ENCODE measurements around the gene LRSAM1. TPM values are rescaled to one million over a fixed set of nuclear protein-coding genes. Genes with fewer than 3 reads are reported as not detected.

Gene LRSAM1
- total RNA-seq, 1 donor from 2014 or later = 52.1 TPM

- intact Hi-C loops (cut with DNase I) = loop anchor here (5.0 kb wide), 1 partner anchor 61 kb away; no protein-coding TSS in a partner anchor
- ATAC-seq (ENCODE audit: poor library complexity) = peak; percentile 30
- DNase-seq = no peak
These were observed 69.9 kb downstream of the LRSAM1 start for GRCh38 chr9:127520941-127521918.

- ATAC-seq (ENCODE audit: poor library complexity) = peak; percentile 31
- DNase-seq = no peak
- intact Hi-C loops (cut with DNase I) = loop anchor here (5.0 kb wide), 1 partner anchor 60 kb away; no protein-coding TSS in a partner anchor
These were observed 70.6 kb downstream of the LRSAM1 start for GRCh38 chr9:127521919-127522304.

GRCh38 chr9:127522727-127523126, 71.4 kb downstream of the LRSAM1 start:
- intact Hi-C loops (cut with DNase I) = loop anchor here (5.0 kb wide), 1 partner anchor 60 kb away; no protein-coding TSS in a partner anchor
- DNase-seq = no peak
- no peak for ATAC-seq (ENCODE audit: poor library complexity)

- DNase-seq (no peak), ATAC-seq (ENCODE audit: poor library complexity) (no peak)
- intact Hi-C loops (cut with DNase I) = loop anchor here (5.0 kb wide), 1 partner anchor 59 kb away; no protein-coding TSS in a partner anchor
These were observed 72.1 kb downstream of the LRSAM1 start for GRCh38 chr9:127523312-127523851.

- no peak for ATAC-seq (ENCODE audit: poor library complexity)
- intact Hi-C loops (cut with DNase I) = loop anchor here (5.0 kb wide), 1 partner anchor 58 kb away; no protein-coding TSS in a partner anchor
- no peak for DNase-seq
These were observed 73.1 kb downstream of the LRSAM1 start for GRCh38 chr9:127524373-127524772.

GRCh38 chr9:127525401-127526188, 74.3 kb downstream of the LRSAM1 start:
- ATAC-seq (ENCODE audit: poor library complexity) = peak; percentile 71
- intact Hi-C loops (cut with DNase I) = no loop called here
- DNase-seq = no peak

GRCh38 chr9:127526655-127527559, 75.6 kb downstream of the LRSAM1 start:
- ATAC-seq (ENCODE audit: poor library complexity) (no peak), DNase-seq (no peak)
- intact Hi-C loops (cut with DNase I) = no loop called here

- DNase-seq (no peak), ATAC-seq (ENCODE audit: poor library complexity) (no peak)
- intact Hi-C loops (cut with DNase I) = no loop called here
These were observed 76.4 kb downstream of the LRSAM1 start for GRCh38 chr9:127527560-127528268.

GRCh38 chr9:127528422-127529251, 77.3 kb downstream of the LRSAM1 start:
- ATAC-seq (ENCODE audit: poor library complexity) (peak; percentile 65), DNase-seq (no peak)
- intact Hi-C loops (cut with DNase I) = no loop called here

- DNase-seq (no peak), ATAC-seq (ENCODE audit: poor library complexity) (no peak)
- intact Hi-C loops (cut with DNase I) = no loop called here
These were observed 78.4 kb downstream of the LRSAM1 start for GRCh38 chr9:127529671-127530070.

GRCh38 chr9:127530206-127530941, 79.1 kb downstream of the LRSAM1 start:
- intact Hi-C loops (cut with DNase I) = no loop called here
- ATAC-seq (ENCODE audit: poor library complexity) (no peak), DNase-seq (no peak)

GRCh38 chr9:127531676-127532075, 80.4 kb downstream of the LRSAM1 start:
- ATAC-seq (ENCODE audit: poor library complexity) (no peak), DNase-seq (no peak)
- intact Hi-C loops (cut with DNase I) = no loop called here

- intact Hi-C loops (cut with DNase I) = no loop called here
- DNase-seq (no peak), ATAC-seq (ENCODE audit: poor library complexity) (no peak)
These were observed 83.1 kb downstream of the LRSAM1 start for GRCh38 chr9:127534250-127534906.

- ATAC-seq (ENCODE audit: poor library complexity) (no peak), DNase-seq (no peak)
- intact Hi-C loops (cut with DNase I) = no loop called here
These were observed 83.6 kb downstream of the LRSAM1 start for GRCh38 chr9:127534931-127535330.

GRCh38 chr9:127535396-127535795, 84.1 kb downstream of the LRSAM1 start:
- ATAC-seq (ENCODE audit: poor library complexity) (no peak), DNase-seq (no peak)
- intact Hi-C loops (cut with DNase I) = no loop called here

- intact Hi-C loops (cut with DNase I) = no loop called here
- DNase-seq = no peak
- ATAC-seq (ENCODE audit: poor library complexity) = peak; percentile 18
These were observed 84.5 kb downstream of the LRSAM1 start for GRCh38 chr9:127535834-127536233.
